Tongue (tissue), 2 donors: ENCODE data around the gene ADM2. TPM values are rescaled to one million over a fixed set of nuclear protein-coding genes. Genes with fewer than 3 reads are reported as not detected.
"Not testable (repeated sequence)": the region's sequence is repeated elsewhere in the genome, so short reads cannot be mapped to it uniquely, and the experiment has no call there.

ENCODE experiments used
- DNase-seq: peaks from one replicate; pipeline ENCODE4 v3.0.0-alpha.2; 2015
- total RNA-seq: library from RNA; depleted of rRNA; stranded (reverse); fragments of >200 nt; gene quantifications from one replicate; pipeline ENCODE4 v1.2.3, GENCODE V29; 2014

ADM2 gene
- total RNA-seq, 1 donor from 2014 or later = 0.92 TPM

GRCh38 chr22:50525858-50526107 is 44.4 kb downstream of the ADM2 start:
- DNase-seq = no peak

DNA sequence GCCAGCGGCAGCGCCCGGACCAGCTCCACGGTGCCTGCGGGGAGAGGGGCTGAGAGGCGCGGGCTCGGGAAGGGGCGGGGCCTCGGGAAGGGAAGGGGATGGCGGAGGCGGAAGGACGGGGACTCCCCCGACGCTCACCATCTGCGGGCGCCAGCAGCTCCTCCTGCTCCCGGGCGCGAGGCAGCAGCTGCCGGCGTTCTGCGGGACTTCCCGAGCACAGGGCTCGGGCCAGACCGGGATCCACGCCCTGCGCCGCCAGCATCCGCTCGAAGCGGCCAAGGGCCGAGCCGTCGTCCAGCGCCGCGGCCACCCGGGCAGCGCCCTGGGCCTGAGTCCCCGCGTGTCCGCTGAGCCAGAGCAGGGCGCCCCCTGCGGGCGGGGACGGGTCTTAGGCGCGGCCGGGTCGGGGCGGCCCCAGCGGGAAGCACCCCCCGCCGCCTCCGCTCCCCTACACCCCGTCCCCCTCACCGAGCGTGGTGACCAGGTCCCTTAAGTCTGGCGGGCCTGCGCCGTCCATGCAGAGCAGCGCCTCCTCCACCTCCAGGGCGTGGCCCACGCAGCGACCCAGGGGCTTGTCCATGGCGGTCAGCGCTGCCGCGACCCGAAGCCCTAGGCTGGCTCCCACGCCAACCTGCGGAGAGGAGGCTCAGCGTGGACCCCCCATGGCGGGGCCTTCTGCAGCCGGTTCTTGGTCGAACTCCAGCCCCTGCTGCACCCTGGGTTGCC is 44.9 kb downstream of the ADM2 start:
- DNase-seq = peak; percentile 90

DNA sequence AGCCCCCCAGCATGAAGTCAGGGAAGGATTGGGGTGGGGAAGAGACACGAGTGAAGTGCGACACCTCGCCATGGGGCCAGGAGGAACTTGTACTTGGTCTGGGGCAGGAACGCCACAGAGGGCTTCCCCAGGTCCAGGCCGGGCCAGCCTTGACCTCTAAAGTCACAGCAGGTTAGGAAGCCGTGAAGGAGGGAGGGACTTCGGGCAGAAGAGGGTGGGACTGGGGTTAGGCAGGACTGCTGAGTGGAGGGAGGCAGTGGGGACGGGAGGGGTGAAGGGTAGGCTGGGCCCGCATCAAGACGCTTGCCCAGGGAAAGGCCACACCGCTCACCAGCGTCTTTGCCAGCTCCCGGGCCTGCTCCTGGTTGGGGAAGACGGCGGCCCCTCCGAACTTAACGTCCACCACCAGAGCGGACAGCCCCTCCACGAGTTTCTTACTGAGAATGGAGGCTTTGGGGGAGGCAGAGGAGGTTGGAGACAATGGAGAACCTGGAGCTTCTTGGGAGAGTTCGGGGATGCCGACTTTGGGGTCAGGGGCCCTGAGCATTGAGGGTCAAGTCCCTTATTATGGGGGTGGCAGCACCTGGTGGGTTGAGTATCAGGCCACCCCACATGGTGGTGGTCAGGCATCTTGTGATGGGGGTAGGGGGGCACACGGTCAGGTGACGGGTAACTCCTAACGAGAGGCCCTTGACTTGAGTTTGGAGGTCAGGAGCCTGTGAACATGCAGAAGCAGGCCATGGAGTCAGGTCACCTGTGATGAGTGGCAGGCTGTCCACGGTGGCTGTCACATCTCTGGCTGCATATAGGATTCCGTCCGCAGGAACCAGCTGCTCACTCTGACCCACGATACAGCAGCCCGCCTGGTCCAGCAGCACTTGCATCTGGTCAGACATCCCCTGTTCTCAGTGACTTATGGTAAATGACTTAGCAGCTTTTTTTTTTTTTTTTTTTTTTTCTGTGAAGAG is 45.8 kb downstream of the ADM2 start:
- DNase-seq = no peak

- no peak for DNase-seq
These were observed 46.8 kb downstream of the ADM2 start for GRCh38 chr22:50527921-50528681.

GRCh38 chr22:50528682-50529415 is 47.5 kb downstream of the ADM2 start:
- DNase-seq = no peak

DNA sequence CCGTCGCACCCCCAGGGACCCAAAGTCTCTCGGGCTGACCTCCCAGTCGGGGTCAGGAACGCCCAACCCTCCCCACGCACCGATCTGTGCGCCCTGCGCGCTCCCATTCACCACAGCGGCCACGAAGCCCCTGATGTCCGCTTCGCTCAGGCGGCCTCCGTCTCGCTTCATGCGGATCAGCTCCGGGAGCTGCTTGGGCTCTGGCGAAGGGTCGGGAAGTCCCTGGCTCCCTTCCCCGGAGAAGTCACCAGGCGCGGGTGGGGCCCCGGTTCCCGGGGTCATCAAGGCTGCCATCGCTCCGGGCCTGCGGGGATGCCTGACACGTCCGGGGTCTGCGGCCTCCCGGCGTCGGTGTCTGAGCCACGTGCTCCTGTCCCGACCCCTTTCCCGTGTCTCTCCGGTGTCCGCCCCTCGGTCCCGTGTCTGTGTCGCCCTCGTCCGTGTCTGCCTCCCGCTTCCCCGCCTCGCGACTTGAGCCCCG is 48.1 kb downstream of the ADM2 start:
- DNase-seq = no peak

GRCh38 chr22:50529897-50530579 is 48.7 kb downstream of the ADM2 start, which contains the start of gene TYMP:
TSS of gene TYMP (minus strand) at chr22:50530012. CDS start at chr22:50529709, 303 bp downstream.
- DNase-seq = no peak

GRCh38 chr22:50530580-50530876 is 49.2 kb downstream of the ADM2 start:
- DNase-seq = no peak

DNA sequence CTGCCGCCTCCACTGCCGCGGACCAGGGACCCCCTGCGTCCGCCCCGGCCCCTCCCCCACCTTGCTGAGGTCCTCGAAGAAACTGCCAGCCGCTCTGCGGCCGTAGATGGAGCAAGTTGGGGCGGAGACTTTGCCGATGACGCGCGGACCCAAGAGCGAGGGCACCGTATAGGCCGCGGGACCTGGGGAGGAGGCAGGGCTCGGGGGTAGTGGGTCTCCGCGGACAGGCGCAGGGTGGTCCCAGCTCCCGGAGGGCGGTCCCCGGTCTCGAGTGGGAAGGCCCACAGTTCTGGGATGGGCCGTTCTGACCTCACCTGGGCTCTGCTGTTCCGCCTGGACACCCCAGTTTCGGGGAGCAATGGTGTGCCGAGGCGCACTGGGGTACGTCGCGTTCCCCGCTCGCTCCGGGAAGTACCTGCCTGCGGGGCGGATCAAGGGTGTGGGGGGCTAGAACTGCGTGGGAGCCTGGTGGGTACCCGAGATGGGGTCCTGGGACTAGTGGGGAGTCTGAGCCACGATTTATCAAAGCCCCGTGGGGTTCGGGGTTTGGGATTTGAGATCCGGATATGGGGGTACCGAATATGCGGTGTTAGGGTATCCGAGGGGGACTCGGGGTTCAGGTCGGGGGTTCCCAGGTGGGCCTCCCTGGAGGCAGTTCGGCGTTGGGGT is 49.7 kb downstream of the ADM2 start:
- peak; percentile 72 for DNase-seq

DNA sequence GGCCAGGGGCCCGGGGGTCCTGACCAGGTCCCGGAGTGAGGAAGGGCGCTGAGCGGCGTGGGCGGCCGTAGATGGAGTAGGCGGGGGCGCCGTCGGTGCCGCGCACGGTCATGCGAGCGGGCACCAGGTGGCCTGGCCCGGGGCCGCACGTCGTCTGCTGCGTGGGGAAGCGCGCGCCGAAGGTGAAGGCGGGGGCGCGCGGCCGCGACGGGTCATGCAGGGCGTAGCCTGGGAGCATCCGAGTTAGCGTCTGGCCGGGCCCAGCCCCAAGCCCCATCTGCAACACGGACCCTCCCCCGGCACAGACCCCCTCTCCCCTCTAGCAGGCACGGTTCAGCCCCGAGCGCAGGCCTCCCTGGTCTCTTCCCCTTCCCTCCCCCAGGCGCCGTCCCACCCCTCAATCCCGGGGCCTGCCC is 50.2 kb downstream of the ADM2 start:
- DNase-seq = no peak

DNA sequence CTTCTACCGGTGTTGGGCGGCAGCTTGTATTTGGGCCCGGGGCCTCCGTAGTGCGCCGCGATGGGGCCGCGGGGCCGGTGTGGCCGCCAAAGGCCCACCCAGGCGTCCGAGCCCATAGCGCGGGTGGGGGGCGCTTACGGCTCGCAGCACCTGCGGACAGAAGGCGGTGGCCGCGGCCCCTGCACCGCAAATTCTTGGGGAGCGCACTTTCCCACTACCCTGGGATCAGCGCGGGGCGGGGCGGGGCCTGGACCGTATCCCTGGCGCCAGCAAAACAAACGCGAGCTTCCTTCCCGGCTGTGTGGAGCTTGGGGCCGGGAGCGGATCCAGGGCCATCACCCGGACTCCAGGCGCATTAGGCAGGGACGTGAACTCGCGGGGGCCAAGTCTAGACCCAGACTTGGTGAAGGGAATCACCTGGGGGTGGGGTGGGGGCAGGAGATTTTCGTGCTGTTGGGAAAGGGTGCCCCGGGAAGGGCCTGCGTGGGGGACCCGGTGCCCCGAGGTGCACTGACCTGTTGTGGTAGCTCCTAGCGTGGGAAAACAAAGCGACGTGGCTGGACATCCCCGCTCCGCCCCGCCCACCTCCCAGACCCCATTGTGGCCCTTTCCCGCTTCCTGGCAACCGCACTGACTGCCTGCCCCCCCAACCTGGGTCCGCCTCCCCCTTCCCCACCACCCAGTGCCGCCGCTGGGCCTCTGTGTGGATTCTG is 50.8 kb downstream of the ADM2 start:
- DNase-seq = peak; percentile 78

DNA sequence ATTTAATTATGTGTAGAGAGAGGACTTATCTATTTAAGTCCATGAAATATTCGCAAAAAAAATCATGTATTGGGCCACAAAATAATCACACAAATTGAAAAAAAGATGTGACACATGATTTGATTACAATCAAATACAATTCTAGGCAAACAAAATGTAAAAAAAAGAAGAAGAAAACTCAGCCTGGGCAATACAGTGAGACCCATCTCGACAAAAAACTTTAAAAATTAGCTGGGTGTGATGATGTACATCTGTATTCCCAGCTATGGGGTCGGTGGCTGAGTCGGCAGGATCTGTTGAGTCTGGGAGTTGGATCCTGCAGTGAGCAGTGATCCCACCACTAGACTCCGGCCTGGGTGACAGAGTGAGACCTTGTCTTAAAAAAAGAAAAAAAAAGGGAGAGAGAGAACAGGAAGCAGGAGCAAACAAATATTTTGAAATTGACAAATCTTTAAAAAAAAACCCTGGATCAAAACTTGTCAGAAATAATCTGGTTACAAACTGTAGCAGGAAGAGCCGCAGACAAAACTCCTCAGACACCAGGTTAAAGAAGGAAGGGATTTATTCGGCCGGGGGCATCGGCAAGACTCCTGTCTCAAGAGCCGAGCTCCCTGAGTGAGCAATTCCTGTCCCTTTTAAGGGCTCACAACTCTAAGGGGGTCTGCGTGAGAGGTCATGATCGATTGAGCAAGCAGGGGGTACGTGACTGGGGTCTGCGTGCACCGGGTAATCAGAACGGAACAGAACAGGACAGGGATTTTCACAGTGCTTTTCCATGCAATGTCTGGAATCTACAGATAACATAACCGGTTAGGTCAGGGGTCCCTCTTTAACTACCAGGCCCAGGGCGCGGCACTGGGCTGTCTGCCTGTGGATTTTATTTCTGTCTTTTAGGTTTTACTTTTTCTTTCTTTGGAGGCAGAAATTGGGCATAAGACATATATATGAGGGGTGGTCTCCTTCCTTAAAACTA is 51.8 kb downstream of the ADM2 start:
- DNase-seq = no peak

GRCh38 chr22:50533856-50534711 is 52.7 kb downstream of the ADM2 start:
- DNase-seq = not testable (repeated sequence)

DNA sequence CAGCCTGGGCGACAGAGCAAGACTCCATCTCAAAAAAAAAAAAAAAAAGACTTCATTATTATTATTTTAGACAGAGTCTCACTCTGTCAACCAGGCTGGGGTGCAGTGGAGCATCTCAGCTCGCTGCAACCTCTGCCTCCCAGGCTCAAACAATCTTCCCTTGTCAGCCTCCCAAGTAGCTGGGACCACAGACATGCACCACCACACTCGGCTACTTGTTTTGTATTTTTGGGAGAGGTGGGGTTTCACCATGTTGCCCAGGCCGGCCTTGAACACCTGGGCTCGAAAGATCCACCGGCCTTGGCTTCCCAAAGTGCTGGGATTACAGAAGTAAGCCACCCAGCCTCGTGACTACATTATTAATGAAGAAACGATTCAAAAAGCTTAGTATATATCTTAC is 53.8 kb downstream of the ADM2 start:
- DNase-seq = no peak
